NCI-H1436 (cell line): ENCODE measurements around the gene BRD1.

ENCODE experiments used
- DNase-seq: peaks from one replicate; lab custom pipeline; 2025; lab: John Stamatoyannopoulos, UW

The BRD1 gene

DNA sequence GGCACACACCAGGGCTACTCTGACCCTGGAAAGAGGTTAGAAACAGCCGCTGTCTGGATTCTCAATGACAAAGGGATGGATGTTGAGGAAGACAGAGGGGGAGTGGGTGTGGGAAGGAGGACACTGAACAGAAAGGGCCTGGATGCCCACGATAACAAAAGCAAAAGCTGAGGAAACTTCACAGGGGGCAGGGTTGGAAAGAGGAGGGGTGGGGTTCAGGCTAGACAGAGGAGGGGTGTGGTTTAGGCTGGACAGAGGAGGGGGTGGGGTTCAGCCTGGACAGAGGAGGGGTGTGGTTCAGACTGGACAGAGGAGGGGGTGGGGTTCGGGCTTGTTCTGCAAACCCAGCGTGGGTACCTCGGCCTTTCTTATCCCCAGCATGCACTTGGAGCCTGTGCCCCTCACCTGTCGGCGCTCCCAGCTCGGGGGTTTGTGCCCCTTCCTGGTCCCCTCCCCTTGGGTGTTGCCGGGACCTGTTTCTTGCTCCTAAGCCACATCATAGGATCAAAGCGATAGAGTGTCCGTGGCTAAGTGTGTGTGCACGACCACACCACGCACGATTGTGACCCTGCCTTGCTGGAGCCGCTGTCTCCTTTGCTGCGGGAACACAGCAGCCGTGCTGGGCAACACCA lies 75.6 kb downstream of the BRD1 start:
- DNase-seq: no peak

DNA sequence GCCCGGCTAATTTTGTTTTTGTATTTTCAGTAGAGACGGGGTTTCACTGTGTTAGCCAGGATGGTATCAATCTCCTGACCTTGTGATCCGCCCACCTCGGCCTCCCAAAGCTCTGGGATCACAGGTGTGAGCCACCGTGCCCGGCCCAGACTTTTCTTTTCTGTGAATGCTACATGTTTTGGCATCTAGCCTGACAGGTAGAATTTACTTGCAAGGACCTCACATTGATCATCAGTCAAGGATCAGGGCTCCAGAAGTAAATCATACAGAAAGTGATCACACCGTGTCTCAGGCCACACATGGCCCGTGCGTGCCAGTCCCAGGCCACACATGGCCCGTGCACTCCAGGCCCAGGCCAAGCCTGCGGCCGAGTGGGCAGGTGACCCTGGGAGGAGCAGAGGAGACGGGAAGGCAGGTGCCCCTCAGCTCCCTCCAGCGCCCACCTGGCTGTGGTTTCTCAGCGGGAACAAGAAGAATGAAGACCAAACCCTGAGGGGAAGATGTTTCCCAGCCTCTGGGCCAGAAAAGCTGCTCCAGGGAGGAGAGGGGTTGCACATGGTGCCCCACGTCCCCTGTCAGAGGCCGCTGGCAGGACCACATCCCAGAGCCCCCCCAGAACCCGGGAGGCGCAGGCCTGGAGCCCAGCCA lies 76.2 kb downstream of the BRD1 start:
- DNase-seq: no peak

DNA sequence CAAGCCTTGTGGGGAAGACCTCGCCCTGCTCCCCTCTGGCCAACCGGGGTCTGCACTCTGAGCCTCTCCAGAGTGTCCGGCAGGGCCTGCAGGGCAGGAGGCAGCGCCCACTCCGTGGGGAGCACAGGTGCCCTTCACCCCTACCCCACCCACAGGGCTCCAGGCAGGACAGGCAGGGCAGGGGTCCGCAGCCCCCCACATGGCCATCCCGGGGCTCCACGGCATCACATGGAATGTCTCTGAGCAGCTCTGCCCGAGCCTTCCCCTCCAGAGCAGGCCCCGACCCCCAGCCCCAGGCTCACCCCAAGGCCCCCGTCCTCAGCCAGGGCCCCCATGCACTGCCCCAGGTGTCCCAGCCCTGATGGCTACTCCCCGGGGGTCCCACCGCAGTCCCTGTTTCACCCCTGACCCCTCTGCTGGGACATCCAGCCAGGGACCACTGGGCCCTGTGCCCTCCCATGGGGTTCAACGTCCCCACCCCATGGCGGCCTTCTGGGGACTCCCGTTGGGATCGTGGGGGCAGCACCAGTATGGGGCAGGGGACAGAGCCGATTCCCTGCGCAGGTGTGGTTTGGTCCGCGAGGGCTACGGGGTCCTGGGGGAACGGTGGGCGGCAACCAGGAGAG lies 77.7 kb downstream of the BRD1 start:
- no peak for DNase-seq

DNA sequence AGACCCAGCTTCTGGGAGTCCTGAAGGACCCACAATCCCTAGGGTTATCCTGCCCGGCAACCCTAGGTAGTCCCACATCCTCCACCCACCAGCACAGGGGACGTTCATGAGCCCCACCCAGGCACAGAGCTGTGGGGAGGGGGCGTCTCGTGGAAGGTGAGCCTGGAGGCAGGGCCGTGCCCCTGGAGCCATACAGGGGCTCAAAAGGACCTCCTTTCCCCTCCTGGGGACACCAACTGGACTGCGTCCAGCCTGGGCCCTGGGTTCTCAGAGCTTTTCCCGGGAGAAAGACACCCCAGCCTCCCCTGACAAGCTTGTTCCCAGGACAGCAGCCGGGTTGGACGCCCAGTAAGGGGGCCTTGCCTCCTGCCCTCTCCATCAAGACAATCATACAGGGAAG lies 78.4 kb downstream of the BRD1 start:
- no peak for DNase-seq

DNA sequence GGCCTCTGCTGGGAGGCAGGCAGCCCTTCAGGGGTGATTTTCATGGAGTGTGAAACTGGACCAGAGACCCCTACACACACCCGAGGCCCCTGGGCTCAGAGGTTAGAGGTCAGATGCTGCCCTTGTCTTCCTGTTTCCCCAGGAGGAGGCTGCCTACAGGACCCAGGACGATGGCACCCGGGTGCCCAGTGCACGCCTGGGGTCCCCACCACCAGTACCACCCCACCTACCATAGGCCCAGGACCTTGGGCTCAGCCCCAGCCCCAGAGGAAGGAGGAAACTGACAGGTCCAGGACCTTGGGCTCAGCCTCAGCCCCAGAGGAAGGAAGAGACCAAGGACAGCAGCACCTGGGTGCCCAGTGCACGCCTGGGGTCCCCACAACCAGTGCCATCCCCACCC lies 79.2 kb downstream of the BRD1 start:
- no peak for DNase-seq

DNA sequence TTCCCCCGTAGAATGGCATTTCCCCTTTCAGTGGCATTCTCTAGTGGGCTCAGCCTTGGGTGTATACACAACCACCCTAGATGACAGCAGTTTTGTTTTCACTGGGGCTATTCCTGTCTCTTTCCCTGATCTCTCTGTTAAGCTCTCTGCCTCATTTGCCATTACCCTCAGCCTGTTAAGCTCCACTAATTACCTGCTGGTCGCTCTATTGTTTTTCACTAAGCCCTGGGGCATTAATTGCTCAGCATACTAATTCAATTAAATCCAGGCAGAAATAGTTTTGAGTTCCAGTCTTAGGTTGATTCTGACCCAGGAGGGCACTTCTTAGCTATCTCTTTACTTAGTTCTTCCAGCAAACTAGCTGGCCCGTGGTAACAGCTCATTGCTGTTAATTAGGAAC lies 80.0 kb downstream of the BRD1 start:
- no peak for DNase-seq

DNA sequence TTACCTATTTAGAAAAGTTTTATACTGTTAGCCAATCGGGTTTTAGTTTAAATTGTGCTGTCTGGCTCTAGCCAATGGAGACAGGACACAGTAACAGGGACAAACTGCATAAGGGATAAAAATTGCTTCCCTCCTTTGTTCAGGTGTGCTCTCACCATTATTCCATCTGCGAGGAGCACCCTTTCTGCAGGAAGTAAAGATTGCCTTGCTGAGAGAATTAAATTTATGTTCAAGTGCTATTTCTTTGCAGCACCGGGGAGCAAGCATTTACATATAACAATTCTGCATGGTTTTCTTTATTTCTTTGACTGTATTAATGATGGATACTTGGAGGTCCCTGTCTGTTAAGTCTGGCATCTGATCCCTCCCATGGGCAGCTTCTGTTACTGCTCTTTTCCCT lies 80.5 kb downstream of the BRD1 start:
- no peak for DNase-seq

DNA sequence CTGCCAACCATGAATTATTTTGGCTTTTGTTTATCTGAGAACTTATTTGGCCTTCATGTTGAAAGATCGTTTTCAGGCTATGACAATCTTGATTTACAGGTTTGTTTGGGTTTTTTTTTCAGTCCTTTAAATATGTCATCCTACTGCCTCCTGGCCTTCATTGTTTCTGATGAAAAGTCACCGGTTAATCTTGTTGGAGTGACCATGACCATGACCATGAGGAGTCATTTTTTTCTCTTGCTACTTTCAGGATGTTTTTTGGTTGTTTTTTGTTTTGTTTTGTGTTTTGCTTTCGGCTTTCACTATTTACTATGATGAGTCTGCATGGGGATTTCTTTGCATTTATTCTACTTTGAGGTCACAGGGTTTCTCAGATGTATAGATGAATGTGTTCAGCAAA lies 81.6 kb downstream of the BRD1 start:
- no peak for DNase-seq

DNA sequence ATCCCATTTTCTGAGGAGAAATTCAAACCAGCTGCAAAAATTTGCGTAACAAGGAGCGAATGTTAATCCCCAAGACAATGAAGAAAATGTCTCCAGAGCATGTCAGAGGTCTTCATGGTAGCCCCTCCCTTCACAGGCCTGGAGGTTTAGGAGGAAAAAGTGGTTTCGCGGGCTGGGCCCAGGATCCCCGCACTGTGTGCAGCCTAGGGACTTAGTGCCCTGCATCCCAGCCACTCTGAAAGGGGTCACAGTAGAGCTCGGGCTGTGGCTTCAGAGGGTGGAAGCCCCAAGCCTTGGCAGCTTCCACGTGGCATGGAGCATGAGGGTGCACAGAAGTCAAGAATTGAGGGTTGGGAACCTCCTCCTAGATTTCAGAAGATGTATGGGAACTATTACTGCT lies 87.4 kb downstream of the BRD1 start:
- DNase-seq: no peak

DNA sequence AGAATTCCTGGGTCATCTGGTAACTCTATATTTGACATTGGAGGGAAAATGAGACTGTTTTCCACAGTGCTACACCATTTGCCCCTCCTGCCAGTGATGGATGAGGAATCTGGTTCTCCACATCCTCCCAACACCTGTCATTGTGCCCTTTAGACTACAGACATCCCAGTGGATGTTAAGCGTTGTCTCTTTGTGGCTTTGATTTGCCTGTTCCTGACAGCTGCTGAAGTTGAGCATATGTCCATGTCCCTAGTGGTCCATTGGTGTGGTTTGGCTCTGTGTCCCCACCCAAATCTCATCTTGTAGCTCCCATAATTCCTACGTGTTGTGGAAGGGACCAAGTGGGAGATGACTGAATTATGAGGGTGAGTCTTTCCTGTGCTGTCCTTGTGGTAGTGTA lies 88.5 kb downstream of the BRD1 start:
- DNase-seq: no peak

DNA sequence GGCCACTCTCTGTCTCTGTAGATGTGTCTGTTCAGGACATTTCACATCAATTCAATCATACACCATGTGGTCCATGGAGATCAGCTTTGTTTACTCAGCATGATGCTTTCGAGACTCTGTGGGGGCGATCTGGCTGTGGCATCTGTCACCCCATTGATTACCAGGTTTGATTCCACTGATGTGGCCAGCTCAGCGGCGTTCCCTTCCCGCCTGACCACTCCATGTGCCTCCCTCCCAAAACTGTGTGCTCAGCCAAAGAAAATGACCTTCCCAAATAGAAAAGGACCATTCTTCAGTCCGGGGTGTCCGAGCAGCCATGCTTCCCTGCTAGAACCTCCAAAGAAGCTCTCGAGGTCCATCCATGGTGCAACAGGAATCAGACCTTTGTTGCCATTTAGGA lies 89.1 kb downstream of the BRD1 start:
- DNase-seq: no peak

DNA sequence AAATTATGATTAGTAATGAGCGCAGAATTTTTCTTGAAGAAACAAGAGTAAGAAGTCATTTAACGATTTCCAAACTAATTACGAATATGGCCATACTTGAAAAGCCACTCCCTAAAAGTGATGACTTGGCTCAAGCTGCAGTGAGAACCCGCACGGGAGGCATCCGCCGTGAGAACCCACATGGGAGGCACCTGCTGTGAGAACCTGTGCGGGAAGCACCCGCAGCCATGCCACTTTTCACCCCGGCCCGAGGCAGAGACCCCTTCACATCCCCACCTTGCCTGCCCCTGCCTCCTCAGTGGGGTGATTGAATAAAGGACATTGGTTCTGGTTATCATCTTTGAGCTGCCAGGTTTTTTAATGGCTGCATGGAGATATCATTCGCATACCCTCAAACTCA lies 89.7 kb downstream of the BRD1 start:
- DNase-seq: no peak

DNA sequence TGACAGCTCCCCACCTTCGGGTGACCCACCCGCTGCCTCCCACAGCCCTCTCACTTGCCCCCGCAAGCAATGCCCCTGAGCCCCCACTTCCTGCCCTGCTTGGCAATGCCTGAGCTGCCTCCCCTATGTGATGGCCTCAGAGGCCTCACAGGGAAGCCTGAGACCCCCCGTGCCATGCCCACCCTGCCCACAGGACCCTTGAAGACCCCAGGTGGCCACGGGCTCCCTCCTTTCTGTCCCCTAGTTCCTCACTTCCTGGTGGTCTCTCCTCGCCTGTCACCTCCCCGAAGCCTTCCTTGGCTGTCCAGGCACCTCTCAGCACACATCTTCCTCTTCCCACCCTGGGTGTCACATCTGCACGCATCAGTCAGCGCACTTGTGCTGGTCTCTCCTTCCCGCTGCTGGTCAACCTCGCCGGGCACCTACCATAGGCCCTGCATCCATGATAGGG lies 90.5 kb downstream of the BRD1 start:
- DNase-seq: no peak

DNA sequence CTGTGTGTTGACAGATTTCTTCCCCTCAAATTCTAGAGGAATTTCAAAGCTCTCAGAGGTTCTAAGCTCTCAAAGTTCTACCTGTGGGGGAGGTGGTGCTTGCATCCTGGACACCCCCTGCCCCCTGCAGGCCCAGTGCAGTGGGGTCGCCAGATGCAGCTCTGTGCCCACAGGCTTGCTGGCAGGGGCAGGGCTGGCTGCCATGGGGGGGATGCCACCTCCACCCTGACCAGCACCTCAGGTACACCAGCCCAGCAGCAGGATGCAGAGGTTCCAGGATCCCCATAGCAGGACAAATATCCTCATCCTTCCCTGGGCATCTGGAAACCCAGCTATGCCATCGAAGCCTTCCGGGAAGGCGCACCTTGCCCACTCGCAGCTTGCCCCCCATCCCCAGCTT lies 91.1 kb downstream of the BRD1 start:
- no peak for DNase-seq

DNA sequence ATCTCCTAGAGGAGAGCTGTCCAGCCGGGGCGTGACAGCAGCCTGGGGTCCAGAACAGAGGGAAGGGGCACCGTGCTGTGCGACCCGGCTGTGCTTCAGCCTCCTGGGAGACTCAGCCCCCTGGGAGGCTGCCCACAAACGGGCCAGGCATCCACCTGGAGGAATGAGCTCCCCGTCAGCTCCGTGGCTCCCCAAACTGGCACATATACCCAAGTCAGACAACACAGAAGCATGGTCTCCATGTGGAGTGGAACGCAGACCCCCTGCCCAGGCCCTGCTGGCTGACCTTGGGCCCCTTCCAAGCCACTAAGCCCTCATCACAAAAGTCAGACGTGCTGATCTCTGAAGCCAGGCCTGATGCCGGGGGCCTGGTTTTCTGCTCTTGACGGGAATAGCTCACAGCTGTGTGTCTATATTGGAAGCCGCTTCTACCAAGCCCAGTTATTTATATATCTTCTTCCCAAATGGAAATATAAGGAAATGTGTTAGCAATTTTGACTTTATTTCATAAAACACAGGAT lies 91.7 kb downstream of the BRD1 start:
- no peak for DNase-seq

DNA sequence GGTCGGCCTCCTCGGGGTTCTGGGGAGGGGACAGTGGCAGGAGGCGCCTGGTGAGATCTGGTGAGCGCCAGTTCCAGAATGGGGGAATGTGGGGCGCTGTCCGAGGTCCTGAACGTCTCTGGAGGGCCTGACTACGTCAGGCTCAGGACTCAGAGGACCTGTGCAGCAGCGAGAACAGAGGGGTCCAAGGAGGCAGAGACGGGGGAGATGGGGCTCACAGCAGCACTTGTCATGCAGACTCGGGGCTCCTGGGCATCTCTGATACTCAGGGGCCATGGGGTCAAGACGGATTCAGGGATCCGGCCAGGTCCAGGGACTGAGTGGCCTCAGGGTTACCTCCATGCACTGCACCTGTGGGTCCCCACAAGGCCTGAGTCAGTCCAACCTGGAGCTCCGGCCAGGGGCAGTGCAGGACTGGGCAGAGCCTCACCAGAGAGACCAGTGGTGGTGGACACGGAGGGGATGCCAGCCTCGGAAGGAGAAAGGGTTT lies 92.2 kb downstream of the BRD1 start:
- no peak for DNase-seq

DNA sequence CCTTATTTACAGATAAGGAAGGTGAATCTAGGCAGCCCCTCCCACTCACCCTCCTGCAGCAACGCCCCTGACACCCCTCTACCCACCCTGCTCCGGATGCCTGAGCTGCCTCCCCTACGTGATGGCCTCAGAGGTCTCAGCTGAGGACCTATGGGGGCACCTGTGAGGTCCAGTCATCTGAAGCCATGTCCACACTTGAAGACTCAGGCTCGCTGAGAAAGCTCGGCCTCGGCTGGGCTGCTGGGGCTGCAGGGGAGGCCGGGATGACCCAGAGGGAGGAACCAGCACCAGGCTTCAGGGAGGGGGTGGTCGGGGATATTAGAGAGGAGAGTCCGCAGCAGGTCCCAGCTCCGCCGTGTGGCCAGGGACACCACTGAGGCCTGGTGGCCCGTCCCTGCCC lies 92.8 kb downstream of the BRD1 start:
- DNase-seq: no peak

DNA sequence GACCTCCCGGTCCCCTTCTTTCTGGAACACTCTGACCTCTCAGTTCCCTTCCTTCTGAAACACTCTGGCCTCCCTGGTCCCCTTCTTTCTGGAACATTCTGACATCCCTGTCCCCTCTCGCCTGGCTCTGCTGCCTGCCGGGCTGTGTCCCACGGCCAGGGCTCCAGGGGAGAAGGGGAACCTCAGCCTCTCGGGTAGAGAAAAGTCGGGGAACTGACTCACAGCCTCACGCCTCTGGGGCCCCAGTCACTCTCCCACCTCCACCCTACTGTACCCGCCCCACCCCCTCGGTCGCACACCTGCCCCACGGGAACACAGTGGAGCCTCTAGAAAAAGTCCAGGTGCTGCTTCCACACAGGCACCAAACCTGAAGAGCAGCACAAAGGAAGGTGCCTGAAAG lies 93.3 kb downstream of the BRD1 start:
- peak; percentile 2 for DNase-seq

DNA sequence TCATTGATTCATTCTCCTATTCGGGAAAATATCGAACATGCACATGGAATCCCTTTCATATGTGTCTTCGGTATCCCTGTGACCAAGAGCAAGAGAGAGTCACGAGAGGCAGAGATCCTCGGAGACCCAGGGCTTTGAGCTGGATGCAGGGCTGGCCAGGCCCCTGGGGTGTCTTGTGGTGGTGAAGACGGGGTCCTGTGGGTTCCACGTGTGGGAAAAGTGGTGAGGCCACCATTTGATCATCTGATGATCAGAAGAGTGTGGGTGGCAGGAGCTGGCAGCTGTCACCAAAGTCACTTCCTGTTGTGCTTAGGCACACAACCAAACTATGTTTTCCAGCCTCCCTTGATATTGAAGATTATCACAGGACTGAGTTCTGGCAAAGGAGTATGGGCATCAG lies 94.0 kb downstream of the BRD1 start:
- DNase-seq: no peak

DNA sequence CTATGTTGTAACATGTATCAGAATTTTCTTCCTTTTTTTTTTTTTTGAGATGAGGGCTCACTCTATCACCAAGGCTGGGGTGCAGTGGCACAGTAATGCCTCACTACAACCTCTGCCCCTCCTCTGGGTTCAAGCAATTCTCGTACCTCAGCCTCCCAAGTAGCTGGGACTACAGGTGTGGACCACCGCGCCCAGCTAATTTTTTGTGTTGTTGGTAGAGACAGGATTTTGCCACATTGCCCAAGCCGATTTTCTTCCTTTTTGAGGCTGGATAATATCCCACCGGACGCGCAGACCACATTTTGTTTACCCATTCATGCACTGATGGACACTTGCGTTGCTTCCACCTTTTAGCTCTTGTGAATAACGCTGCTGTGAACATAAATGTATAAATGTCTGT lies 97.0 kb downstream of the BRD1 start:
- DNase-seq: no peak

DNA sequence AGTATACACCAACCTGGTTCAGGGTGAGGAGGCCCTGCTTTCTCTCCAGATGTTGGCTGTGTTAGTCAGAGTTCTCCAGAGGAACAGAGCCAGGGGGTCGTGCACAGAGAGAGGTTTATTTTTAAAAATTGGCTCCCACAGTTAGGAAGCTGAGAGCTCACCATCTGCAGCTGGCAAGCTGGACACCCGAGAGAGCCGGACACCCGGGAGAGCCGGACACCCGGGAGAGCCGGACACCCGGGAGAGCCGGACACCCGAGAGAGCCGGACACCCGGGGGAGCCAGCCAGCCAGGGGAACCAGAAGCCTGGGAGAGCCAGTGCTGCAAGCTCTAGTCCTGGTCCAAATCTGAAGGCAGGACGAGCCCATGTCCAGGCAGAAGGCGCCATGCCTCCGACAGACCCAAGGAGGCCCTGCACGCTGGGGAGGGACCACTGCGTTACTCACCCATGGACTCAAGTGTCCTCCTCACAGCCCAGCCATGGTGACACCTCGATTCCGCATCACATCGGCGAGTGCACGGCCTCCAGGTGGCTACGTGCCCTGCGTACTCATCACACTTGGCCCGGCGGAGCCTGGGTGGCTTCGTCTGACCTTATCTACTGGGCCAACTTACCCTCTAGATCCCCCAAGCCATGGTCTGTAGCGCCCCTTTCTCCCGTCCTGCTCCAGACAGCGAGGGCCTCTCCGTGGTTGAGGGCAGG lies 99.0 kb downstream of the BRD1 start:
- no peak for DNase-seq

DNA sequence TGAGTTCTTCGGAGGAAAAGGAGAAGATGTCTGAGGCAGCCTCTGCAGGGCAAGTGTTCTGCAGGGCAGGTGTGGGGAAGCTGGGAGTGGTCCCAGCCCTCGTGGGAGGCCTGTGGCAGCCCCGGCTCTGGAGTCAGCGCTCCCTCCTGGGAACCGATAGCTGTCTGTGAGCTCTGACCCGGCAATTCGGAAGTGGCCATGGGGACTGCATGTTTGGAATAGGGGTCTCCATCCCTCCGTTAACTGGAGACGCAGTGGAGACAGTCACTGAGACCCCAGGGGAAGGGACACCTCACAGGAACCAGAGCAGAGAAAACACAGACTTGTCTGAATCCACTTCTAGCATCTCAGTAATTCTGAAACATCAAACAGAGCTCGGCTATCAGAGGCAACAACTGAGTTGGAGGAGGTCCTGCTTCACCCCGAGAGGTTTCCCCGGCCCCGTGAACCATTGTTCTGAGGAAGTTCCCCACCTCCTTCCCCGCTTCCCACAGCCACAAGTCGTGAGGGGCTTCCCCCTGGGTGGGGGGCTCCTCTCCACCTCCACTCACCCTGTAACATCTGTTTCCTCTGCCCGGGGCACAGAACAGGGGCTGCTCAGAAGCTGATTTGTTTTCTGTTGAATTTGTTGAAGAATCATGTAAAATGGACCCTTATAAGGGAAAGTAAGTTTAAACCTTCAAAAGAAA lies 99.6 kb downstream of the BRD1 start:
- no peak for DNase-seq
